Measurements from ENCODE around the gene OXA1L.
"Not testable (repeated sequence)": the region's sequence is repeated elsewhere in the genome, so short reads cannot be mapped to it uniquely, and the experiment has no call there.

Gene OXA1L

GRCh38 chr14:22766457-22767322, at the start of gene OXA1L:
Gene OXA1L (plus strand): TSS chr14:22766688. CDS start chr14:22766702, 14 bp downstream.
- peak; percentile 96 for DNase-seq (ENCODE audit: low read depth)

- DNase-seq (ENCODE audit: low read depth): no peak
These were observed 48.4 kb upstream of the OXA1L start for GRCh38 chr14:22718091-22718490.

GRCh38 chr14:22721213-22721612, 45.3 kb upstream of the OXA1L start:
- no peak for DNase-seq (ENCODE audit: low read depth)

- no peak for DNase-seq (ENCODE audit: low read depth)
These were observed 42.7 kb upstream of the OXA1L start for GRCh38 chr14:22723815-22724214.

GRCh38 chr14:22724847-22725246, 41.6 kb upstream of the OXA1L start:
- not testable (repeated sequence) for DNase-seq (ENCODE audit: low read depth)

GRCh38 chr14:22725374-22725773, 41.1 kb upstream of the OXA1L start:
- not testable (repeated sequence) for DNase-seq (ENCODE audit: low read depth)

- no peak for DNase-seq (ENCODE audit: low read depth)
These were observed 40.5 kb upstream of the OXA1L start for GRCh38 chr14:22726012-22726411.

- not testable (repeated sequence) for DNase-seq (ENCODE audit: low read depth)
These were observed 34.4 kb upstream of the OXA1L start for GRCh38 chr14:22732062-22732461.

- DNase-seq (ENCODE audit: low read depth): no peak
These were observed 32.7 kb upstream of the OXA1L start for GRCh38 chr14:22733829-22734228.

GRCh38 chr14:22735096-22735495, 31.4 kb upstream of the OXA1L start:
- DNase-seq (ENCODE audit: low read depth): no peak

- not testable (repeated sequence) for DNase-seq (ENCODE audit: low read depth)
These were observed 30.1 kb upstream of the OXA1L start for GRCh38 chr14:22736384-22736783.

- DNase-seq (ENCODE audit: low read depth): no peak
These were observed 29.4 kb upstream of the OXA1L start for GRCh38 chr14:22737052-22737451.

GRCh38 chr14:22739423-22739822, 27.1 kb upstream of the OXA1L start:
- no peak for DNase-seq (ENCODE audit: low read depth)

- no peak for DNase-seq (ENCODE audit: low read depth)
These were observed 26.5 kb upstream of the OXA1L start for GRCh38 chr14:22740020-22740419.

- DNase-seq (ENCODE audit: low read depth): no peak
These were observed 18.7 kb upstream of the OXA1L start for GRCh38 chr14:22747769-22748168.

- no peak for DNase-seq (ENCODE audit: low read depth)
These were observed 18.3 kb upstream of the OXA1L start for GRCh38 chr14:22748206-22748605.

GRCh38 chr14:22748631-22749068, 17.8 kb upstream of the OXA1L start:
- no peak for DNase-seq (ENCODE audit: low read depth)

GRCh38 chr14:22752422-22752821, 14.1 kb upstream of the OXA1L start:
- no peak for DNase-seq (ENCODE audit: low read depth)

GRCh38 chr14:22753586-22753985, 12.9 kb upstream of the OXA1L start:
- no peak for DNase-seq (ENCODE audit: low read depth)

- not testable (repeated sequence) for DNase-seq (ENCODE audit: low read depth)
These were observed 8.4 kb upstream of the OXA1L start for GRCh38 chr14:22757972-22758650.

- DNase-seq (ENCODE audit: low read depth): no peak
These were observed 4.8 kb upstream of the OXA1L start for GRCh38 chr14:22761734-22762133.

- no peak for DNase-seq (ENCODE audit: low read depth)
These were observed 2.1 kb upstream of the OXA1L start for GRCh38 chr14:22764382-22764781.

- DNase-seq (ENCODE audit: low read depth): no peak
These were observed 768 bp downstream of the OXA1L start for GRCh38 chr14:22767323-22767589.

GRCh38 chr14:22768947-22769346, 2.5 kb downstream of the OXA1L start:
- DNase-seq (ENCODE audit: low read depth): no peak
